Measurements from ENCODE around the gene SMIM43. TPM values are rescaled to one million over a fixed set of nuclear protein-coding genes. Genes with fewer than 3 reads are reported as not detected.

SMIM43 gene
- total RNA-seq, 1 experiment from 2014 or later = not detected

DNA sequence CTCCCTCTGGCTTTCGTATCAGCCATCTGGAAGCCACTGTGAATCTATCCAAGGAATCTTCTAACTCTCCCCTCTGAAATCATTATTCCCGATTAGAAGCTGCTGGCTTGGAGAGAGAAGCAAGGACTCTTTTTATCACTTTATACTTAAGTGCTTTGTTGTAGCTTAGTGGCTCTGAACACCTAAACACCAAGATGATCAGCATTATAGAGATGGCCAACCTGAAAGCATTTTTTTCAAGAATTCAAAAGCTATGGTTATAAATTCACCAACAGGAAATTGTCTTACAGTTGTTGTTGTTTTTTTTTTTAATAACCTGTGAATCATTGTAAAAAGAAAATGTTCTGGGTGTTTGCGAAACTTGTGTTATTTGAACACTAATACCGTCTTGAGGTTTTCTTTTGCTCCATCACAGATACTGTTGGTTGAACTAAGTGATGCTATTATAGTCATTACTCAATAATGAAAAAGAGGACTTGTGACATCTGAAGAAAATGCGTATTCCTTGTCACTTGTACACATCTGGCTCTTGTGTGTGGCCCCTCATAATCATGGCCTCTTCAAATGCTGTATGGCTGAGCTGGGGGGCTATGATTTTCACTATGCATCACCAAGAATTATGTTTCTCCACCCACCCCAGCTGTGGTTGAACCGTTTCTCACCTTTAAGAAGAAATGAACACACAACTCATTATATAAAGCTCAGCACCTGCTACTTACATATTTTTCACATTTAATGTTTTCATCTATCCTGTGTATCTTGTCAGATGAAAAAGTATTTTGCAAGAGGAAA is 11.8 kb upstream of the SMIM43 start:
- Histone ChIP-seq H3K4me3 (replicated peaks in 1 of 2; ENCODE audit: low read depth in 1 of 2, low read length in 2 of 2) (no peak overlapping the region), H3K27me3 (ENCODE audit: insufficient read depth, low read length) (no peaks in the 10 kb centered on the region), H3K4me1 (ENCODE audit: control insufficient read depth in 1 of 2, insufficient read depth in 2 of 2, low read length in 2 of 2) (no peaks in the 10 kb centered on the region), H3K4me2 (ENCODE audit: low read length) (no peak overlapping the region), H3K9me3 (ENCODE audit: control insufficient read depth in 1 of 2, insufficient read depth in 1 of 2, low read depth in 1 of 2, low read length in 2 of 2) (no peaks in the 10 kb centered on the region), H3K9ac (ENCODE audit: low read length) (no peak overlapping the region), H3K79me2 (ENCODE audit: insufficient read depth, low read length) (no peaks in the 10 kb centered on the region), H4K20me1 (ENCODE audit: insufficient read depth) (no peaks in the 10 kb centered on the region), H3K36me3 (ENCODE audit: control insufficient read depth in 1 of 2, insufficient read depth in 2 of 2, low read length in 2 of 2) (no peaks in the 10 kb centered on the region), H2AFZ (ENCODE audit: low read depth, low read length, poor library complexity, severe bottlenecking) (no peak overlapping the region), H3K27ac (ENCODE audit: low read depth, low read length) (no peak overlapping the region), H3K9me2 (ENCODE audit: insufficient read depth) (no peaks in the 10 kb centered on the region)
- no peak for ATAC-seq
- DNase-seq (ENCODE audit: low read depth, low spot score) = no peak
- ChIA-PET CTCF (no interaction called here), RAD21 (ENCODE audit: low non-redundant PET in 1 of 2, low total read pairs in 2 of 2, uncharacterized antibody in 2 of 2, unreplicated experiment in 2 of 2) (no interaction called here), POLR2A (no interaction called here)
- BruUV-seq (replicated peaks) = no TSS peak
- intact Hi-C loops (cut with micrococcal nuclease) = no loop called here
- TF ChIP-seq CBX3 (IDR thresholded peaks at IDR 0.05; ENCODE audit: low read depth) (no peak), POLR2AphosphoS5 (IDR thresholded peaks at IDR 0.05; ENCODE audit: low read depth, low read length) (no peak), ZFX (IDR thresholded peaks at IDR 0.05) (no peak), JUND (IDR thresholded peaks at IDR 0.05) (no peak)
- TF ChIP-seq, protein P1, sequence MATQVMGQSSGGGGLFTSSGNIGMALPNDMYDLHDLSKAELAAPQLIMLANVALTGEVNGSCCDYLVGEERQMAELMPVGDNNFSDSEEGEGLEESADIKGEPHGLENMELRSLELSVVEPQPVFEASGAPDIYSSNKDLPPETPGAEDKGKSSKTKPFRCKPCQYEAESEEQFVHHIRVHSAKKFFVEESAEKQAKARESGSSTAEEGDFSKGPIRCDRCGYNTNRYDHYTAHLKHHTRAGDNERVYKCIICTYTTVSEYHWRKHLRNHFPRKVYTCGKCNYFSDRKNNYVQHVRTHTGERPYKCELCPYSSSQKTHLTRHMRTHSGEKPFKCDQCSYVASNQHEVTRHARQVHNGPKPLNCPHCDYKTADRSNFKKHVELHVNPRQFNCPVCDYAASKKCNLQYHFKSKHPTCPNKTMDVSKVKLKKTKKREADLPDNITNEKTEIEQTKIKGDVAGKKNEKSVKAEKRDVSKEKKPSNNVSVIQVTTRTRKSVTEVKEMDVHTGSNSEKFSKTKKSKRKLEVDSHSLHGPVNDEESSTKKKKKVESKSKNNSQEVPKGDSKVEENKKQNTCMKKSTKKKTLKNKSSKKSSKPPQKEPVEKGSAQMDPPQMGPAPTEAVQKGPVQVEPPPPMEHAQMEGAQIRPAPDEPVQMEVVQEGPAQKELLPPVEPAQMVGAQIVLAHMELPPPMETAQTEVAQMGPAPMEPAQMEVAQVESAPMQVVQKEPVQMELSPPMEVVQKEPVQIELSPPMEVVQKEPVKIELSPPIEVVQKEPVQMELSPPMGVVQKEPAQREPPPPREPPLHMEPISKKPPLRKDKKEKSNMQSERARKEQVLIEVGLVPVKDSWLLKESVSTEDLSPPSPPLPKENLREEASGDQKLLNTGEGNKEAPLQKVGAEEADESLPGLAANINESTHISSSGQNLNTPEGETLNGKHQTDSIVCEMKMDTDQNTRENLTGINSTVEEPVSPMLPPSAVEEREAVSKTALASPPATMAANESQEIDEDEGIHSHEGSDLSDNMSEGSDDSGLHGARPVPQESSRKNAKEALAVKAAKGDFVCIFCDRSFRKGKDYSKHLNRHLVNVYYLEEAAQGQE (IDR thresholded peaks at IDR 0.05; ENCODE audit: low read depth) = no peak
- TF ChIP-seq, protein P2, sequence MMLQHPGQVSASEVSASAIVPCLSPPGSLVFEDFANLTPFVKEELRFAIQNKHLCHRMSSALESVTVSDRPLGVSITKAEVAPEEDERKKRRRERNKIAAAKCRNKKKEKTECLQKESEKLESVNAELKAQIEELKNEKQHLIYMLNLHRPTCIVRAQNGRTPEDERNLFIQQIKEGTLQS (IDR thresholded peaks at IDR 0.05) = no peak
